ENCODE data around the gene ZSCAN5A.
A peak's percentile ranks its signal among the peaks of the same experiment; 100 is the strongest.
"Not testable (repeated sequence)": the region's sequence is repeated elsewhere in the genome, so short reads cannot be mapped to it uniquely, and the experiment has no call there.

The ZSCAN5A gene

DNA sequence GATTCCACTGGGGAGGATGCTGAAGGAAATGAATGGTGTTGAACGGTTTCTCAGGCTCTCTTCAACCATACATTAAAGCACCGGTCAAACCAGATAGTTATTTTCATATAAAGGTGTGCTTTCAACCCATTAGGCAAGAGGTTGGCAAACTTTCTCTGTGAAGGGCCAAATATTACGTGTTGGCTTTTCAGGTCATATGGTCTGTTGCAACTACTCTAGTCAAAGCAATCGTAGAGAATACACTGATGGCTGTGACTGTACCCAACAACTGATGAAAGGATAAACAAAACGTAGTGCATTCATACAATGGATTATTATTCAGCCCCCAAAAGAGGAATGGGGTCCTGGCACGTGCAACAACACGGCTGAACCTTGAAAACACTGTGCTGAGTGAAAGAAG lies 5.8 kb downstream of the ZSCAN5A start:
- DNase-seq (ENCODE audit: low read depth): no peak
- H3K4me3 ChIP-seq (ENCODE audit: low read length): no peak overlapping the region
- no peak for TF ChIP-seq CTCF (IDR thresholded peaks at IDR 0.05; ENCODE audit: insufficient read depth, low read depth, low read length, missing control alignments)

- not testable (repeated sequence) for H3K4me3 ChIP-seq (ENCODE audit: low read length); DNase-seq (ENCODE audit: low read depth)
Measured at GRCh38 chr19:56307062-56307461, 7.6 kb downstream of the ZSCAN5A start.

GRCh38 chr19:56306016-56306415 lies 8.6 kb downstream of the ZSCAN5A start:
- no peak for DNase-seq (ENCODE audit: low read depth)
- TF ChIP-seq CTCF (IDR thresholded peaks at IDR 0.05; ENCODE audit: insufficient read depth, low read depth, low read length, missing control alignments): no peak
- H3K4me3 ChIP-seq (ENCODE audit: low read length): no peak overlapping the region

GRCh38 chr19:56304243-56304642 lies 10.4 kb downstream of the ZSCAN5A start:
- H3K4me3 ChIP-seq (ENCODE audit: low read length): no peak overlapping the region
- DNase-seq (ENCODE audit: low read depth): no peak
- no peak for TF ChIP-seq CTCF (IDR thresholded peaks at IDR 0.05; ENCODE audit: insufficient read depth, low read depth, low read length, missing control alignments)

GRCh38 chr19:56301886-56302620 lies 12.6 kb downstream of the ZSCAN5A start:
- DNase-seq (ENCODE audit: low read depth): peak; percentile 8
- TF ChIP-seq CTCF (IDR thresholded peaks at IDR 0.05; ENCODE audit: insufficient read depth, low read depth, low read length, missing control alignments): no peak
- H3K4me3 ChIP-seq (ENCODE audit: low read length): no peak overlapping the region

GRCh38 chr19:56301155-56301554 lies 13.5 kb downstream of the ZSCAN5A start:
- no peak overlapping the region for H3K4me3 ChIP-seq (ENCODE audit: low read length)
- TF ChIP-seq CTCF (IDR thresholded peaks at IDR 0.05; ENCODE audit: insufficient read depth, low read depth, low read length, missing control alignments): peak; percentile 24
- peak; percentile 9 for DNase-seq (ENCODE audit: low read depth)

- H3K4me3 ChIP-seq (ENCODE audit: low read length): no peak overlapping the region
- no peak for TF ChIP-seq CTCF (IDR thresholded peaks at IDR 0.05; ENCODE audit: insufficient read depth, low read depth, low read length, missing control alignments)
- no peak for DNase-seq (ENCODE audit: low read depth)
Measured at GRCh38 chr19:56299688-56300087, 15.0 kb downstream of the ZSCAN5A start.
